HG02852 (cell line): ENCODE measurements around the gene RFPL3.
"Not testable (repeated sequence)": the region's sequence is repeated elsewhere in the genome, so short reads cannot be mapped to it uniquely, and the experiment has no call there.

Experiments used
- ATAC-seq: cut with Tn5 transposase; IDR thresholded peaks from one replicate; pipeline ENCODE4 v1.9.1; 2021; ENCODE audit warnings: mild to moderate bottlenecking, moderate library complexity; ENCODE audit not compliant: unreplicated experiment

The RFPL3 gene

DNA sequence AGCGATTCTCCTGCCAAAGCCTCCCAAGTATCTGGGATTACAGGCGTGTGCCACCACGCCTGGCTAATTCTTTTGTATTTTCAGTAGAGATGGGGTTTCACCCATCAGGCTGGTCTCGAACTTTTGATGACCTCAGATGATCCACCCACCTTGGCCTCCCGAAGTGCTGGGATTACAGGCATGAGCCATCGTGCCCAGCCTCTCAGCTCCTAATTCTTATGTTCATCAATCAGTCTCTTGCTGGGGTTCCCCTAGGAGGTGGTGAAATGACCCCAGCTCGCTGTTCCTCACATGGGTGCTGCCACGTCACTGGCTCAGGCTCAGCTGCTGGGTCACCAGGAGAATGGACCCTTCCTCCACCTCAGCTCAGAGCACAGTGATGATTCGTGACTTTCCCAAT lies at the start of gene RFPL3:
Gene RFPL3, plus strand, starts transcription at position 301 of the 400 bp plus-strand sequence. CDS start 205 bp downstream, outside the sequence.
- not testable (repeated sequence) for ATAC-seq

DNA sequence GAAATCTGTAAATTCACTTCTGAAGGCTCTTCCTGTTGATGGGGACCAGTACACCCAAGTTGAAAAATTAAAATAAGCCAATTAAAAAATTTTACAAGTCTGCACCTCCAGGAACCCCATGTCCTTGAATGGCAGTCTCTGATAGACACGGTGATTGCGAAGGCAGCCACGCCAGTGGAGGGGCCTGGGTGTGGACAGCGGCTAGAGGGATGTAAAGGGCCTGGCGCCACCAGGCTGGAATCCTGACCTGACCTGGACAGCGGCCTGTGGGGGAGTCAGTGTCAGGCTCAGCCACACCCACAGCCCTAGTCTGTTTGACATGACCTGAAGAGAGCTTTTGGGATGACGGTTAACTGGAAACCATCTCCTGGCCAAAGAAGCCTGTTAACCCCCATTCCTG lies 49.5 kb upstream of the RFPL3 start:
- no peak for ATAC-seq

- no peak for ATAC-seq
Measured at GRCh38 chr22:32308934-32309333, 48.7 kb upstream of the RFPL3 start.

GRCh38 chr22:32309585-32310251 lies 47.9 kb upstream of the RFPL3 start:
- ATAC-seq, result no peak

DNA sequence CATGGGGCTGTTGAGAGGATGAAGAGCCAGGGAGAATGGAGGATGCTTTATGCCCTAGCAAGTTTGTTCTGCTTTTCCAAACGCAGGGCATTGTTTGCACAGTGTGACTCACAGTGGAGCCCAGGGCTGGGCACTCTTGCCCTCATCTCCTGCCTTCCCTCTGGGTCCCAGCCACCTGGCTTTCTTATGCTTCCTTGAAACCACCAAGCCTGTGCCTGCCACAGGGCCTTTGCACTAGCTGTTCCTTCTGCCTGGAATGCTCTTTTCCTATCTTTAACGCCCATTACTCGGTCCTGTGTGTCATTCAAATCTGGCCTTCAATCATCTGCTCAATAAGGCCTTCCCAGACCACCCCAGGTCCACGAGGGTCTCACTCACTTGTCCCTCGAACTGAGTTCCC lies 46.9 kb upstream of the RFPL3 start:
- no peak for ATAC-seq

GRCh38 chr22:32311551-32312071 lies 46.1 kb upstream of the RFPL3 start:
- ATAC-seq, result no peak

- no peak for ATAC-seq
Measured at GRCh38 chr22:32312748-32313147, 44.9 kb upstream of the RFPL3 start.

DNA sequence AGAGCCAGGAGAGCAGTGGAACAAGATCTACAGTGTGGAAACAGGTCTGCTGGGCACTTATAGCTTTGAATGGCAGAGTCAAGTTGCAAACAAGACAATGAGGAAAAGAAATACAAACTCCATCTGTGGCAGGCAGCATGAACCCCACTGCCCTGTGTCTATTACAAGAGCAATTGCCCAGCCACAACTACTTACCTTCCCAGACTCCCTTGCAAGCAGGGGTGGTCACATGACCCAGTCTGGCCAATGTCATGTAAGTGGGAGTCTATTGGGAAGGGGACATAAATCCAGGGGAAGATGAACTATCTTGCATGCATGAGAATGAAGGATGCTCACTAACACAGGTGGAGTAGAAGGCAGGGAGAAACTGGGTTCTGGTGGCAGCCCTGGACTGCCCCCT lies 44.1 kb upstream of the RFPL3 start:
- ATAC-seq, result no peak

GRCh38 chr22:32317524-32317923 lies 40.1 kb upstream of the RFPL3 start:
- ATAC-seq, result no peak

DNA sequence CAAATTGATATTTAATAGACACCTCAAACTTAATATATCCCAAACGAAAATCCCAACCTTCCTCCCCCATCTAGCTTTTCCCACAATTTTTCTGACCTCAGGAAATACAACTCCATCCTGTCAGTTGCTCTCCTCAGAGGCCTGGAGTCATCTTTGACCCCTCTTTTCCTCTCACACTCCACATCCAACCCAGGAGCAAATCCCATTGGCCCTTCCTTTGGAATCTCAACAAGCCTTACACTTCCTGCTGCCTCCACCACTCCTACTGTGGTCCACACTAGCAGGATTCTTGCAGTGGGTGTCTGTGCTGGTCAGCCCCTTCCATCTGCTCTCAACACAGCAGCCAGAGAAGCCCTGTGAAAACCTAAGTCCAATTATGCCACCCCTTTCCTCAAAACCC lies 39.3 kb upstream of the RFPL3 start:
- no peak for ATAC-seq

- no peak for ATAC-seq
Measured at GRCh38 chr22:32319861-32320406, 37.7 kb upstream of the RFPL3 start.

DNA sequence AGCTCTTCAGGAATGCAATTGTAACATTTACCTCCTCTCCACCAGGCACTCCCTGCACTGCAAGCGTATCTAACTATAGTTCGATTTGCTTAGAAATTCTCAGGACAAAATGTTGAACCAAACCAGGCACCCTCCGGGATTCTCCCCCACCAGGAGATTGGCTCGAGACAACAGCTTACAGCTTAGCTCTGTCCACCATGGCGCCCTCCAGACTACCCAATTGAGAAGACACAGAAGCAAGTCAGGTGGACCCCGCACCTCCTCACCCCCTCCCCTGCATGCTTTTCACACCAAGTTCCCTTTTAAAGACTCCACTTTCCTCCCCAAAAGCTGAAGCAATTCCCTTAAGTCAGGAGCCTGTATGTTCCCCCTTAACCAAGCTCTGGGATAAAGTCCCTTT lies 34.7 kb upstream of the RFPL3 start:
- ATAC-seq, result no peak

DNA sequence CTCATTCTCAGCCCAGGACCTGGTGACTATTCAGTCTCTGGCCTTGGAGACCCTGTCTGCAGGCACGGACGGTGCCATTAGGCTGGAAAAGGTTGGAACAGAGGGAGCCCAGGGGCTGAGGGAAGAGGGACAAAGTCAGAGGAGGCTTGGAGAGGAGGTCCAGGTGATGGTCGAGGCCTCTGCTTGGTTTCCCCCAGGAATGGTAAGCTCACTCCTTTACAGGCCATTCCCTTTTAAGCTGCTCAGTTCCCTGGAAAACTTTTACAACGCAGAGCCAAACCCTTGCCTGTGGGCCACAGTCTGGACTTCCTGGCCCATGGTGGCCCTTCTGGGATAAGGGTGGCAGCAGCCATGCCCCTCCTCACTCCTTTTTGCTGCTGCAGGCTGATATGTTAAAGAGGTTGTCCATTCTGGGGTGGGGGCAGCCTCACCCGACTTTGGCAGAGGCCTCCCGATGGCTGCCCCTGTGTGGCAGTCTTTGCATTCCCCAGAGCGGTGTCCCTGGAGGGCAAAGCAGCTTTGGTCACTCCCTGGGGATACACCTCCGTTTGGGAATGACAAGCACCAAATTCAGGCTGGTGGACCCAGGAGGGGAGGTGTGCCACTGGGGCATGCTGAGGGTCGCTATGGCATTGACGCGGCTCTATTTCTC lies 34.0 kb upstream of the RFPL3 start:
- no peak for ATAC-seq

GRCh38 chr22:32324505-32325415 lies 32.9 kb upstream of the RFPL3 start:
- no peak for ATAC-seq

- ATAC-seq, result no peak
Measured at GRCh38 chr22:32325416-32325801, 32.3 kb upstream of the RFPL3 start.

- no peak for ATAC-seq
Measured at GRCh38 chr22:32325811-32326237, 31.8 kb upstream of the RFPL3 start.

DNA sequence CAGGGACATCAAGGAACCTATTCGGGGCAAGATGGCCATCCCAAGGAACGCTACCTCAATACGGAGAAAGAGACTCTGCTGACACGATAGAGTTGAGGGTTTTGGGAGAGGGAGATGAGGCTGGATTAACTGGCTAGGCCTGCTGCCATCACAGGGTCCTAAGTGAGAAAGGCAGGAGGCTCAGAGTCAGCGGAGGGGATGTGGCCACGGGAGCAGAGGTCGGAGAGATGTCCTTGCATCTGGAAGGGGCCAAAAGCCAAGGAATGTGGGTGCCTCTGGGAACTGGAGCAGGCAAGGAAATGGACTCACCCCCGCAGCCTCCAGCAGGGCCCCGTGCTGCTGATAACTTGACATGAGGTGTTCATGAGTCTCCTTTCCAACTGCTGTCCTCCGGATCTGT lies 31.0 kb upstream of the RFPL3 start:
- ATAC-seq, result no peak

DNA sequence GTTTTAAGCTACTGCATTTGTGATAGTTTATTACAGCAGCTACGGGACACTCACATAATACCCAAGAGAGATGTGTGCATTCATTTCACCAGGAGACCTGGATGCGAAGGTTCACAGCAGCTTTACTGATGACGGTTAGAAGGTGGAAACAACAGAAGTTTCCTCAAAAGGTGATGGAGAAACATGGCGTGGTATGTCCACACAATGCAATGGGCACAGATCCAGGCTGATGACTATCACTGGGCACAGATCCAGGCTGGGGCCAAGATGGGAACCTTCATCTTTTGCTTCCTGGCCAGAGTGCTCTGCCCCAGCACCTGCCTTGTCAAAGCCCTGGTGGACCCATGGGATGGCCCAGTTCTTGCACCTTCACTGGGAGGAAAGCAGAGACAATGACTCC lies 30.6 kb upstream of the RFPL3 start:
- no peak for ATAC-seq

DNA sequence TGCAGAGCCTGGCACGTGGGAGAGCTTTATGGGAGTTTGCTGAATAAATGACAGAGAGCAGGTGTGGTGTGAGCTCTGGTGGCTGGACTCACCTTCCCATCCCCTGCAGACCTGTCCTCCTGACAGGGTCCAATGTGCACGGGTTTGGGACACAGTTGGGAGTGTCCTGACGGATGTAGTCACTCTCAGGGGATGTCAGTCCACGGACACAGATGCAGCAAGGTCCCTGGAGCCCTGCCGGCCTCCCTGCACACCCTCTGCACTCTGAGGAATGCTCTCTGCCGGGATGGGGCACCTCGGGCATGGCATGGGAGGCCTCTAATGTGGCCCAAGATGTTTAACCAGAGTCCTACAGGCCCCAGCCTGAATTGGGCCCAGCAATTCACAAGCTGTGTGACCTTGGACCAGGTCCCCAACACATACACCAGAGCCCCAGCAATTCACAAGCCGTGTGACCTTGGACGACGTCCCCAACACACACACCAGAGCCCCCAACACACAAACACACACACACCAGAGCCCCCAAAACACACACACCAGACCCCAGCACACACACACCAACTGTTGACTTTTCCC lies 30.0 kb upstream of the RFPL3 start:
- ATAC-seq, result no peak

DNA sequence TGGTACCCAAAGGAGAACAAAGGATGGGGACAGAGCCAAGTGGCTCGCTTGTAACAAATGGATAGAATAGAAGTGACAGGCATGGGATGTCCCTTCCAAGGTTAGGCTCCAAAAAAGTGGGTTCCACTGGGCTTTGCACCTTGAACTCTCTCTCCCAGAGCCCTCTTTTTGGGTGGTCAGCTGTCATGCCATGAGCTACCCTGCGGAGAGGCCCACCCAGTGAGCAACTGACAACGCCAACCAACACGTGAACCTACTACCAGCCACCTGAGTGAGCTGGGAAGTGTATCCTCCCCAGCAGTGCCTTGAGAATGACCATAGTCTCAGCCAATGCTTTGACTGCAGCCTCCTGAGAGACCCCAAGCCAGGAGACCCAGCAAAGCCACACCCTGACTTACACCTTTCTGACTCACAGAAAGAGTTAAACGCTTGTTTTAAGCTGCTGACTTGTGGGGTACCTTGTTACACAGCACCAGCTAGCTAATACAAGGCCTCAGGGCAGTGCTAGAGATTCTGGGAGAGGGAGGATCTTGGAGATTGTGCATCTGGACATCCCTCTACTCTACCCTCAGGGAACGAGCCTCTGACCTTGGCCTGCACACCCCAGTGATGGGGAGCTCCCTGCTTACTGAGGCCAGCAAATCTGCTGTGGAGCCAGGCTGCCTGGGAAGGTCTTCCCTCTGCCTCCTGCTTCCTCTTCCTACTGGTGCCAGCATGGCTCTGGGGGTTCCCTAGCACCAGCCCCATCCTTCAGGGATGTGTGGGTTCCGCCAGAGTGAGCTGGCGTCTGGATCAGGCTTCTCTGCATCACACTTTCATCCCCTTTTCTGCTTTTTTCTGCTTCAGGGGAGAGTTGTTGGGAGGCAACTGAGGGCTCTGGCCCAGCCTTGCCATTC lies 29.1 kb upstream of the RFPL3 start:
- no peak for ATAC-seq
